ENCODE data around the gene GOLGA2. TPM values are rescaled to one million over a fixed set of nuclear protein-coding genes. Genes with fewer than 3 reads are reported as not detected.

GOLGA2 gene
- total RNA-seq, 2 donors from 2014 or later: 88.6 to 92.2 TPM

DNA sequence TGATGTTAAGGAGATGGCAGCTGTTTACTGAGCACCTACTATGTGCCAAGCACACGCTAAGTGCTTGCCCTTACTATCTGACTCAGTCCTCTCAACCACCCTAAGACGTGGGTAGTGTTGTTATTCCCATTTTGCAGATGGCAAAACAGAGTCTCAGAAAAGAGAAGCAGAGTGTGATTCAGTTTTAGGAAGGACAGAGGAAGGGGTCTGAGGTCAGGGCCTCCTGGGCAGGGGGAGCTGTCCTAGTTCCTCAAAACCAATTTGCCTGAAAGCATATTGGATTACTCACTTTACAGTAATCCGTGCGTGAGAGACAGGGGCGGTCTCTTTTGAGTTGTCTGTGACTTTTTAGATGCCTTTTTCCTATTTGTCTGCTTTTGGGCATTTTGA, 49.4 kb downstream of the GOLGA2 start:
- no peak for DNase-seq
- no peak overlapping the region for H3K27ac ChIP-seq
- H3K27me3 ChIP-seq: no peaks in the 10 kb centered on the region
- no peaks in the 10 kb centered on the region for H3K9me3 ChIP-seq
- intact Hi-C loops (cut with DNase I): no loop called here
- TF ChIP-seq, protein P1, sequence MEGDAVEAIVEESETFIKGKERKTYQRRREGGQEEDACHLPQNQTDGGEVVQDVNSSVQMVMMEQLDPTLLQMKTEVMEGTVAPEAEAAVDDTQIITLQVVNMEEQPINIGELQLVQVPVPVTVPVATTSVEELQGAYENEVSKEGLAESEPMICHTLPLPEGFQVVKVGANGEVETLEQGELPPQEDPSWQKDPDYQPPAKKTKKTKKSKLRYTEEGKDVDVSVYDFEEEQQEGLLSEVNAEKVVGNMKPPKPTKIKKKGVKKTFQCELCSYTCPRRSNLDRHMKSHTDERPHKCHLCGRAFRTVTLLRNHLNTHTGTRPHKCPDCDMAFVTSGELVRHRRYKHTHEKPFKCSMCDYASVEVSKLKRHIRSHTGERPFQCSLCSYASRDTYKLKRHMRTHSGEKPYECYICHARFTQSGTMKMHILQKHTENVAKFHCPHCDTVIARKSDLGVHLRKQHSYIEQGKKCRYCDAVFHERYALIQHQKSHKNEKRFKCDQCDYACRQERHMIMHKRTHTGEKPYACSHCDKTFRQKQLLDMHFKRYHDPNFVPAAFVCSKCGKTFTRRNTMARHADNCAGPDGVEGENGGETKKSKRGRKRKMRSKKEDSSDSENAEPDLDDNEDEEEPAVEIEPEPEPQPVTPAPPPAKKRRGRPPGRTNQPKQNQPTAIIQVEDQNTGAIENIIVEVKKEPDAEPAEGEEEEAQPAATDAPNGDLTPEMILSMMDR (IDR thresholded peaks at IDR 0.05): no peak
- no peaks in the 10 kb centered on the region for H3K4me1 ChIP-seq
- no peaks in the 10 kb centered on the region for H3K36me3 ChIP-seq
- H3K4me3 ChIP-seq: no peak overlapping the region
- no peak overlapping the region for H3K9ac ChIP-seq (ENCODE audit: low read depth in 2 of 2, low read length in 2 of 2)

DNA sequence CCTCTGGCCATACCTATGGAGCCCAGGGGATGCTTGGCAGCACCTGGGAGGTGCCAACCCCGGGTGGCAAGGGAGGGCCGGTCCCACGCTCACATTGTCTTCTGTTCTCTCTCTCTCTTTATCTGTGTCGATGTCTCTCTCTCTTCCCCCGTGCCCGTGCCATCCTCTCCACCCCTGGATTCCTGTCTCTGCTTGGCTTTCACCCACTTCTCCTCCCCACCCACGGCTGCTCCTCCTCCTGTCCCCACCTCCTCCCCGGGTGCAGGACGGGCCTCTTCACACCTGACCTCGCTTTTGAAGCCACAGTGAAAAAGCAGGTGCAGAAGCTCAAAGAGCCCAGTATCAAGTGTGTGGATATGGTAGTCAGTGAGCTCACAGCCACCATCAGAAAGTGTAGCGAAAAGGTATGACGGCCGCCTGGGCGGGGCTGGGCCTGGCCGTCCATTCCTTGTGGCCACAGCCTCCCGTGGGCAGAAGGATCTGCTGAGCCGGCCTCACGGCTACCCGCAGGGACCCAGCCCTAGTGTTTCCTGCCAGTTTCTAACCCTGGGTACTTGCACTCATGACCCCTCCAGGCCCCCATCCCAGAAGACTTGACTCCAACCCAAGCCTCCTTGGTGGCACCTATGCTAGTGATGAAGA, 49.9 kb downstream of the GOLGA2 start:
- Histone ChIP-seq H3K9ac (ENCODE audit: low read depth in 2 of 2, low read length in 2 of 2) (no peak overlapping the region), H3K9me3 (no peaks in the 10 kb centered on the region), H3K27me3 (no peaks in the 10 kb centered on the region), H3K4me3 (no peak overlapping the region), H3K4me1 (no peaks in the 10 kb centered on the region), H3K27ac (no peak overlapping the region), H3K36me3 (no peaks in the 10 kb centered on the region)
- intact Hi-C loops (cut with DNase I): no loop called here
- TF ChIP-seq, protein P1 (IDR thresholded peaks at IDR 0.05): no peak
- no peak for DNase-seq

DNA sequence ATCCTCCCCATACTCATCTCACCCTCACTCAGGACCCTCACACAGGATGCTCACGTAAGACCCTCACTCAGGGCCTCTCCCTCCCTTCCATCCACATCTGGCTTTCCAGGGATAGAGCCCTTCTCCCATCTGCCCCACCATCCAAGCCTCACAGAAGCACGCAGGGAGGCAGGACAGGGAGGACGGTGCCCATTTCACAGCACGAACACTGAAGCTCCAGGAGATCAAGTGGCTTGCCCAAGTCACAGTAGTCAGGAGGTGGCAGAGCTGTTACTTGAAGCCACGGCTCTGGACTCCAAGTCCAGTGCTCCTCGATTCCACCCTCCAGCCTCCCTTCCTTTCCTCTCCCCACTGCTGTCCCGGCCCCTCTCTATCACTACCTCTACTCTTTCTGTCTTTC, 50.9 kb downstream of the GOLGA2 start:
- TF ChIP-seq, protein P1 (IDR thresholded peaks at IDR 0.05): no peak
- H3K36me3 ChIP-seq: no peaks in the 10 kb centered on the region
- intact Hi-C loops (cut with DNase I): no loop called here

DNA sequence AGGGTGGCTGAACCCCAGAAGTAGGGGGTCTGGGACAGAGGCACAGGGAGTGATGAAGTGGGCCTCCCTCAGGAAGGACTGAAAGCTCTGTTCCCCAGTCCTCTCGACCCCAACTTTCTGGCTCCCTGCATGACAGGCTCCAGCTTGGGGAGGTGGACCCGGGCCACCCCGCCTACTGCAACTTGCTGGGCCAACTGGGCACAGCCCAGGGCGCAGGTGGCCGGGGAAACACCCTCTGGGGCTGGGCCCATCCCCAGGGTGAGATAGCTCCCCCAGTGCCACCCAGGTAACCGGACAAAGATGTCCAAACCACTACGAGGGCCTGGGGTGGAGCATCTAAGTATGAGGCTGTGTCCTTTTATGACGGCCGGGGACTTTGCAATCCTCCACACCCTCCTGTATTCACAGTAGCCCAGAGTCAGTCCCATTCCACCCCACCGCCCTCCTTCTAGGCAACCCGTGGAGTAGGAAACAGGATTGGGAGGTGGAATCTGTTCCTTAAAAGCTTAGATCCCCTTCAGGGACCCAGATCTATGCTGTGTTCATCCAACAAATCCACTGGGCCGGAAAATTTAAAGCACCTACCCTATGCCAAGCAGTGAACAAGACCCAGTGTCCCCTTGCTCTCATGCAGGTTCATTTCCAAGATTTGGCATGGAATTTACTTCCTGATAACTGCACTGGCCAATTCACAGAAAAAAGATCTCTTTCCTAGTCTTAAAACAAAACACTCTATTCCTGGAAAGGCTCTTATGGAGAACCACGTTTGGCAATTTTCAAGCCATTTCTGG, 52.7 kb downstream of the GOLGA2 start:
- Histone ChIP-seq H3K9me3 (no peaks in the 10 kb centered on the region), H3K4me3 (no peak overlapping the region), H3K27me3 (no peaks in the 10 kb centered on the region), H3K4me1 (peaks cover 4% of the 10 kb centered on the region), H3K27ac (no peak overlapping the region), H3K36me3 (no peaks in the 10 kb centered on the region), H3K9ac (ENCODE audit: low read depth in 2 of 2, low read length in 2 of 2) (no peak overlapping the region)
- TF ChIP-seq, protein P1 (IDR thresholded peaks at IDR 0.05): no peak
- DNase-seq: no peak
- intact Hi-C loops (cut with DNase I): no loop called here

More for the DNA sequence above, 50.9 kb downstream of the GOLGA2 start:
- no peak for DNase-seq
- Histone ChIP-seq H3K9ac (ENCODE audit: low read depth in 2 of 2, low read length in 2 of 2) (no peak overlapping the region), H3K9me3 (no peaks in the 10 kb centered on the region), H3K4me3 (no peak overlapping the region), H3K27me3 (no peaks in the 10 kb centered on the region), H3K4me1 (no peaks in the 10 kb centered on the region), H3K27ac (no peak overlapping the region)

DNA sequence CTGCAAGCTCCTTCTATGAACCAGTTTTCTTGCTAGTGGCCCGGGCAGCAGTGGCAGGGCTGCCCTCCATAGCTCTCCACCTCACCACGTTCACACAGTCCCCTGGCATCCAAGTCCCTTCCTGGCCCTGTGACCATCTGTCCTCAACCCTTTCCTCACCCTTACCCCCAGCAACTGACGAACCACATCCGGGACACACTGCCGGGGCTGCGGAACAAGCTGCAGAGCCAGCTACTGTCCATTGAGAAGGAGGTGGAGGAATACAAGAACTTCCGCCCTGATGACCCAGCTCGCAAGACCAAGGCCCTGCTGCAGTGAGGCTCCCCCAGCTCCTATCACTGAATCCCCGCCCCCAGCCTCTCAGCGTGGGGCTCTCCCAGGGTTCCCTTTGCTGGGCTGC, 53.8 kb downstream of the GOLGA2 start:
- H3K9me3 ChIP-seq: no peaks in the 10 kb centered on the region
- DNase-seq: no peak
- H3K36me3 ChIP-seq: no peaks in the 10 kb centered on the region
- TF ChIP-seq, protein P1 (IDR thresholded peaks at IDR 0.05): no peak
- no peak overlapping the region for H3K27ac ChIP-seq
- intact Hi-C loops (cut with DNase I): no loop called here
- H3K4me3 ChIP-seq: no peak overlapping the region
- no peaks in the 10 kb centered on the region for H3K27me3 ChIP-seq
- H3K4me1 ChIP-seq: peaks cover 5% of the 10 kb centered on the region
- no peak overlapping the region for H3K9ac ChIP-seq (ENCODE audit: low read depth in 2 of 2, low read length in 2 of 2)
